GM18861 (cell line): ENCODE results near the gene ANK2.

Experiments
- ATAC-seq: cut with Tn5 transposase; IDR thresholded peaks from one replicate; pipeline ENCODE4 v1.9.1; 2021; ENCODE audit not compliant: unreplicated experiment

ANK2 gene

DNA sequence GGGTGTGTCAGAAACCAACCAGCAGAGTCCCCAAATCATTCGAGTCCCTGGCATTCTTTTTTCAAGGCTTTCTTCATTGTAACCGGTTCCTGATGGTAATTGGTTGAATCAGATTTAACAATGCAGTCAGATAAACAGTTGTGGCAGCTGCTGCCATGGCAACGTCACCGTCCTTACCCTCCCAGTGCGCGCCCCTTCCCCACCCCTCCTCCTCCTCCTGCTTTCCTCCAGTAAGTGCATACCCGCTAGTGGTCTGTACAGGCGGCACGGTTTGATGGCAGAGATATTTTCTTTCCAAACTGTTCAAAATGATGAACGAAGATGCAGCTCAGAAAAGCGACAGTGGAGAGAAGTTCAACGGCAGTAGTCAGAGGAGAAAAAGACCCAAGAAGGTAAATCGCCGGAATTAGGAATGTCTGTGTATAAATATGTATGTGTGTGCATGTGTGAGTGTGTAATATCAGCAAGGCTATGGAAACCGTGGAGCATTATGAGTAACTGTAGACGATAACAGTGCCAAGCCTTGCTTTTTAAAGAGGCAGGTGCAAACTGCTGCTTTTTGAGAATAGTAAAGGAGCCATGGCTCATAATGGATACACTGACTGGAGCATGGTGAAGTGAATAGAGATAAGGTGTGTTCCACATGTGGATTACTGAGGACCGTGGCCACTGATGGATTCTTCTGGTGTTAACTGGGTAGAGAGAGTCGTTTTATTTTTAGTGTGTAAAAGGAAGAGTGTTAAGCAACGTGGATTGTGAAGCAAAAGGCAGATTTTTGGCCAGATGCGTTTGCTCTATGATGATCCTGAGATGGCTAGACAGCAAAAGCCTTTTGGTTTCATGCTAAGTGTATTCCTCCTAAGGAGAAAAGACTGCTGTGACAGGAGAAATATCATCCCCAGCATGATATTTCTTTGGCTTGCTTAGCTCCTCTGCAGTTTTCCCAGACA is at the start of gene ANK2:
Gene ANK2 (plus strand): TSS at position 233 of the 950 bp plus-strand sequence. CDS start 76 bp downstream, at position 309.
- no peak for ATAC-seq

GRCh38 chr4:113003841-113004240 is 45.6 kb upstream of the ANK2 start:
- no peak for ATAC-seq

DNA sequence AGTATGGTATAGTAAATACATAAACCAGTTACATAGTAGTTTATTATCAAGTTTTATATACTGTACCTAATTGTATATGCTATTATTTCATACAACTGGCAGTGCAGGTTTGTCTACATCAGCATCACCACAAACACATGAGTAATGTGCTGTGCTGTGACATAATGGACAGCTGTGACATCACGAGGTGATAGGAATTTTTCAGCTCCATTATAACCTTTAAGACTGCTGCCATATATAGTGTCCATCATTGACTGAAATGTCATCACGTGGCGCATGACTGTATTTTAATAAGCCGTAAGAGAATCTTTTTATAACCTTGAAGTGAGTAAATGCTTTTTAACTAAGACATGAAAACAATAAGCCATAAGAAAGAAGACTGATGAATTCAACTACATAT is 44.8 kb upstream of the ANK2 start:
- ATAC-seq: no peak

GRCh38 chr4:113006632-113007031 is 42.8 kb upstream of the ANK2 start:
- ATAC-seq: no peak

GRCh38 chr4:113007151-113007550 is 42.3 kb upstream of the ANK2 start:
- ATAC-seq: no peak

GRCh38 chr4:113008135-113008534 is 41.3 kb upstream of the ANK2 start:
- ATAC-seq: no peak

DNA sequence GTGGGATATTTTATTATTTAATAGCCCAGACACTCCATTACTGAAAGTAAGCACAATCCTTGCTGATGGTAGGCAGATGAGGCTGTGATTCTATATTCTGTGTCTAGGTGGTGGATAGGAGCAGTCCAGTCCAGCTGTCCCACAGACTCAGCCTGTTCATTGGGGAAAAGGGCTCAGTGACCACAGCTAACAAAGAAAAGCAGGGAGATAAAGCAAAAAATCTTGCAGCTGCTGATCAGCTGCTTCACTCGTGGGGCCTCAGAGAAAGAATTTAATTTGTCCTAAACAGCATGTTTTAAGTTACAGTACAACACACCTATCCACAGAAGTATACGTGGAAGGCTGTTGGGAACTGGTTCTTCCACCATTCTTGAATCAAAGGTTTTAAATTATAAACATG is 40.7 kb upstream of the ANK2 start:
- no peak for ATAC-seq

DNA sequence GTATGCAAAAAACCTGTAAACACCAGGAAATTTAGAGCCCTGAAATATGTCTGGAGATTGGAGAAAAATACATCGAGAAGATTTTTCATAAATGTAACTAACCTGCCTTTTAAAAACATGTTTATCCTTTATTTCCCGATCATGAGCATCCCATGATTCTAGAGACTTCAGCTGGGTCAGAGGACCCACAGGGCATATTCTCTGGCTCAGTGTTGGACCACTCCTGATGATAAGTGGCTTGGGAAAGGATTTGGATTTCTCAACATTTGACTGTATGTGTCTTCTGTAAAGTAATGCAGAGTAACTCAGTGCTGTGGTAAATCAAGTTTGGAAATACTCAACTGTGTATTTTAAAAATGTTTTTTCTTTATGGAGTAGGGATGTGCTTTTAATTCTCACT is 40.0 kb upstream of the ANK2 start:
- no peak for ATAC-seq

- no peak for ATAC-seq
Observed at GRCh38 chr4:113012122-113012725, 37.2 kb upstream of the ANK2 start.

DNA sequence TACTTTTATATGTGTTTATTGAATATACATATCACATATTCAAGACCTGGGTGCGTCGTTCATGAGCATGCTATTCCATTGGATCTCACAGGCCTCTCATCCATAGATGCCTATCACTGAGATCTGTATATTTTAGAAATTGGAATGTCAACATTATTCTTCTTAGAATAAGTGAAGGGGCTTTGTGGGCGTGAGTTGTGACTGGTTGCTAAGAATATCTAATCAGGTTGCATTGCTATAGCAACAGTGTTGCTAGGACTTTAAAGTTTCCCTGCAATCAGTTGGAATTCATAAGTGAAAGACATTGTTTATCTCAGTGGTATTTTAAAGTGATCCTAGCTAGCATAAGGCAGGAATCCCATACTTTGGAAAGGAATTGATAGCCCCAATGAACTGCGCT is 36.7 kb upstream of the ANK2 start:
- ATAC-seq: no peak

GRCh38 chr4:113013751-113014150 is 35.7 kb upstream of the ANK2 start:
- ATAC-seq: no peak

GRCh38 chr4:113016377-113016776 is 33.1 kb upstream of the ANK2 start:
- ATAC-seq: no peak

GRCh38 chr4:113020966-113021365 is 28.5 kb upstream of the ANK2 start:
- no peak for ATAC-seq

DNA sequence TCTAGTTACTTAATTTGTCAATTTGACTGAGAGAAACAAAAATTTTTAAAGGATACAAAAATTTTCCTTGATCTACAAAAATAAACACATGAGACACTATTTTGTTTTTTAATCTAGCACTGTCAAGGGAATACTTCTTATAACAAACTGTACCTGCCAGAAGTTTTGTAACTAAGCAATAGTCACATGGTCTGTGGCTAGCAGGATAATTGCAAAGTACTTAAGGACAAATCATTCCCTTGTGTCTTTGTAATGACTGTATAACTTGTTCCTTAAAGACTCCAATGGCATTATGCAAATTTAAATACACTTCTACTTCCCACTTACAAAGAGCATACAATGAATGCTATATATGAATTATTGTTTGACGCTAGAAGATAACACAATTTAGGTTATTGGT is 25.1 kb upstream of the ANK2 start:
- no peak for ATAC-seq

DNA sequence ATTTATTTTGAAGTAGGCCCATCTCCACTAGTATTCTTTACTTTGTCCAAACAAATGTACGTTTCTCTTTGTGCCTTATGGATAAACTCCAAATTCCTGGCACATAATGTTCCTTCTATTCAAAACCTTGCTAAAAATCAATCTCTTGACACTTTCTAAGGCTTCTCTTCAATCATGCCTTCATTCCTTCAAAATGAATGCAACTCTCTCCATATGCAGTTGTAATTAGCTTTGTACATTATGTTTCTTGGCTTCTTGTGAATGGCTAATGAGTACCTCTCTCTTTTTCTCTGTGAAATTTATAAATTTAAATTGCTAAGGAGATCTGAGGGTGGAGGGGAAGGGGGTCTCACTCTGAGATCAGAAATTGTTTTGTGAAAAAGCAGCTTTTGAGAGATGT is 24.0 kb upstream of the ANK2 start:
- no peak for ATAC-seq

DNA sequence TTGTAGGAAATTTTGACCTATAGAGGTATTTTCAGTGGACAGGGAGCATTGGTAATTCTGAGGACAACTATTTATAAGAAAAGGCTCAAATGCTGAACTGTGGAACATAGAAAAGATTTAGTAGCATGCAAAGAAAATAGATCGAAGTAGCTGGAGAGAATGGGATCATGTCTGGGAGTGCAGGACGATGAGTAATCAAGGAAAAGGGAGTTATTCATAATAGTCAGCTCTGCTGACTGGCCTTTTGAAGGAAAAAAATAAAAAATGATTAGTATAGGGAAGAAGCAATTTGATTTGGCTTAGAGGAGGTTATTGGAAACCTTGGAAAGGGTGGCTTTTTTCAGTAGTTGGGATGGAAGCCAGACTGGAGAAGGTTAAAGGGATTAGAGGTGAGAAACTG is 22.9 kb upstream of the ANK2 start:
- no peak for ATAC-seq

- no peak for ATAC-seq
Observed at GRCh38 chr4:113028074-113028473, 21.4 kb upstream of the ANK2 start.

GRCh38 chr4:113031212-113031611 is 18.2 kb upstream of the ANK2 start:
- no peak for ATAC-seq

DNA sequence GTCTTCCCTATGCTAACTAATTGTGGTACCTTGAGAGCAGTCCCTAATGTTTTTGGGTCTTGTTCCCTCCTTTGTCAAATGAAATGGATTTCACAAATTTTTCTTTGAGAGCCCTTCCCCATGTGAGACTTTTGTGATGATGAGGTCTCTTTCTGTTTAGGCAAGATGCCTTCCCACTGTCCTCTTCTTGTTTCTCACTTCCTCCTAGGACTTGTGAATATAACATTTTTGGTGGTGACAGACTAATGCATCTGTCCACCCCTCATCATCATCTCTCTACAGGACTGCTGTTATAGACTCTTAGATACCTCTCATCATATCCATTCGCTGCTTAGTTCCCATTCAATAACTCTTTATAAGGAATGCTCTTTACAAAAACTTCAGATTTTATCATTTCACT is 8.7 kb upstream of the ANK2 start:
- ATAC-seq: peak; percentile 43

DNA sequence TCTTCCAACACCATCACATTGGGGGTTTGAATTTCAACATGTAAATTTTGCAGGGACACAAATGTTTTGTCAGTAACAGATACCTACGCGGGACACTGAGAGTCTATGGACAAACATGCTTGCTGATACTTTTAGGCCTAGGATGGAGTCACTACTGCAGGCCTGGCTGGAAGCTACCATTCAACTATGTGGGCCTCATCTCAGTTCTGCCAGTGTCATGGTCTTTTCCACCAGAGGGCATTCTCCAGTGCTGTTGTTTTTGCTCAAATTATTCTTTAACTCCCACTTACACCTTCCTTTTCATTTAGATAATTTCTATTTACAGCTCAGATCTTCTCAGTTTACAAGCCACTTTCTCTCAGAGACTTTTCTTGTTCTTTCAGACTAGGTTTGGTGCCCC is 7.0 kb upstream of the ANK2 start:
- no peak for ATAC-seq

- no peak for ATAC-seq
Observed at GRCh38 chr4:113043591-113043990, 5.9 kb upstream of the ANK2 start.

GRCh38 chr4:113050371-113050755 is 910 bp downstream of the ANK2 start:
- no peak for ATAC-seq
